Measurements from ENCODE around the gene HS3ST4. TPM values are rescaled to one million over a fixed set of nuclear protein-coding genes. Genes with fewer than 3 reads are reported as not detected.

HS3ST4 gene
- total and polyA plus RNA-seq, 2 donors (not counting 3 experiments of a cell fraction or from before 2014, with no cell fraction given) = not detected

- intact Hi-C loops (cut with micrococcal nuclease) = no loop called here
- no peak for DNase-seq (ENCODE audit: low read depth, low spot score)
- no peaks in the 10 kb centered on the region for H3K27me3 ChIP-seq (ENCODE audit: control insufficient read depth in 2 of 2, insufficient read depth in 2 of 2, low read length in 2 of 2)
- no peaks in the 10 kb centered on the region for H3K36me3 ChIP-seq (ENCODE audit: control insufficient read depth in 2 of 2, extremely low read depth in 1 of 2, insufficient read depth in 2 of 2, low read length in 2 of 2)
- H3K27ac ChIP-seq (ENCODE audit: insufficient read depth, low read depth, low read length) = no peak overlapping the region
- FAIRE-seq = no peak
- CTCF ChIA-PET = no interaction called here
- H3K9ac ChIP-seq (replicated peaks; ENCODE audit: extremely low read depth, insufficient read depth, low read length) = no peak overlapping the region
- no peak overlapping the region for H3K4me3 ChIP-seq (replicated peaks in 1 of 3; ENCODE audit: insufficient read depth in 1 of 3, low read depth in 1 of 3, low read length in 3 of 3)
- H3K79me2 ChIP-seq (ENCODE audit: control insufficient read depth, insufficient read depth, low read length) = no peaks in the 10 kb centered on the region
- POLR2A ChIA-PET = no interaction called here
- H3K4me1 ChIP-seq (ENCODE audit: control insufficient read depth, extremely low read depth, insufficient read depth, low read length) = no peaks in the 10 kb centered on the region
- dilution Hi-C loops (cut with MboI; ENCODE audit: extremely low pct_ligation_motif_present, low sequenced_read_pairs) = no loop called here
- BruUV-seq (replicated peaks) = no TSS peak
- no peaks in the 10 kb centered on the region for H3K9me3 ChIP-seq (replicated peaks; ENCODE audit: control insufficient read depth, insufficient read depth, low read length)
- TF ChIP-seq MYC (IDR thresholded peaks at IDR 0.05; ENCODE audit: low read depth, low read length) = no peak
- TF ChIP-seq, protein P1, sequence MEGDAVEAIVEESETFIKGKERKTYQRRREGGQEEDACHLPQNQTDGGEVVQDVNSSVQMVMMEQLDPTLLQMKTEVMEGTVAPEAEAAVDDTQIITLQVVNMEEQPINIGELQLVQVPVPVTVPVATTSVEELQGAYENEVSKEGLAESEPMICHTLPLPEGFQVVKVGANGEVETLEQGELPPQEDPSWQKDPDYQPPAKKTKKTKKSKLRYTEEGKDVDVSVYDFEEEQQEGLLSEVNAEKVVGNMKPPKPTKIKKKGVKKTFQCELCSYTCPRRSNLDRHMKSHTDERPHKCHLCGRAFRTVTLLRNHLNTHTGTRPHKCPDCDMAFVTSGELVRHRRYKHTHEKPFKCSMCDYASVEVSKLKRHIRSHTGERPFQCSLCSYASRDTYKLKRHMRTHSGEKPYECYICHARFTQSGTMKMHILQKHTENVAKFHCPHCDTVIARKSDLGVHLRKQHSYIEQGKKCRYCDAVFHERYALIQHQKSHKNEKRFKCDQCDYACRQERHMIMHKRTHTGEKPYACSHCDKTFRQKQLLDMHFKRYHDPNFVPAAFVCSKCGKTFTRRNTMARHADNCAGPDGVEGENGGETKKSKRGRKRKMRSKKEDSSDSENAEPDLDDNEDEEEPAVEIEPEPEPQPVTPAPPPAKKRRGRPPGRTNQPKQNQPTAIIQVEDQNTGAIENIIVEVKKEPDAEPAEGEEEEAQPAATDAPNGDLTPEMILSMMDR (IDR thresholded peaks at IDR 0.05; ENCODE audit: extremely low read depth in 1 of 2, insufficient read depth in 1 of 2, low read depth in 1 of 2, low read length in 2 of 2) = no peak
- TF ChIP-seq, protein P2, sequence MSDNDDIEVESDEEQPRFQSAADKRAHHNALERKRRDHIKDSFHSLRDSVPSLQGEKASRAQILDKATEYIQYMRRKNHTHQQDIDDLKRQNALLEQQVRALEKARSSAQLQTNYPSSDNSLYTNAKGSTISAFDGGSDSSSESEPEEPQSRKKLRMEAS (IDR thresholded peaks at IDR 0.05; ENCODE audit: insufficient read depth, insufficient read length) = no peak
- no peak for TF ChIP-seq GATA2 (IDR thresholded peaks at IDR 0.05; ENCODE audit: insufficient read depth, insufficient read length, low read depth, low read length)
- no peak for TF ChIP-seq POLR2AphosphoS5 (IDR thresholded peaks at IDR 0.05; ENCODE audit: insufficient read depth, low read depth, low read length)
- no peak for TF ChIP-seq JUN (IDR thresholded peaks at IDR 0.05; ENCODE audit: borderline replicate concordance, insufficient read depth, insufficient read length, low read depth)
- no peak for TF ChIP-seq FOS (IDR thresholded peaks at IDR 0.05; ENCODE audit: borderline replicate concordance, insufficient read depth, low read length)
- TF ChIP-seq POLR2A (IDR thresholded peaks at IDR 0.05; ENCODE audit: low read depth, low read length) = no peak
- no peak for TF ChIP-seq EZH2 (IDR thresholded peaks at IDR 0.05; ENCODE audit: borderline replicate concordance, low read depth, low read length, severe bottlenecking)
- H3K9me1 ChIP-seq (replicated peaks; ENCODE audit: control insufficient read depth, extremely low read depth, insufficient read depth, low read length) = no peaks in the 10 kb centered on the region
- no peaks in the 10 kb centered on the region for H4K20me1 ChIP-seq (replicated peaks; ENCODE audit: control insufficient read depth, extremely low read depth, insufficient read depth, low read length)
- no peak overlapping the region for H2AFZ ChIP-seq (ENCODE audit: low read depth, low read length)
- no peak overlapping the region for H3K4me2 ChIP-seq (ENCODE audit: insufficient read depth, low read length)
These were observed 55.5 kb downstream of the HS3ST4 start for GRCh38 chr16:25747160-25747758.

All from endothelial cell of umbilical vein (primary cell).